Progenitor cell of endocrine pancreas (in vitro differentiated cells): Measurements from ENCODE around the gene METRN. TPM values are rescaled to one million over a fixed set of nuclear protein-coding genes. Genes with fewer than 3 reads are reported as not detected.
A peak's percentile ranks its signal among the peaks of the same experiment; 100 is the strongest.
"Not testable (repeated sequence)": the region's sequence is repeated elsewhere in the genome, so short reads cannot be mapped to it uniquely, and the experiment has no call there.

Source experiments
- DNase-seq: peaks from one replicate; pipeline ENCODE4 v3.0.0; 2021; ENCODE audit warnings: low spot score; ENCODE audit not compliant: unreplicated experiment
- H3K27ac Mint-ChIP-seq: 2 replicates; pipeline ENCODE4 v1.8.0; 2021; ENCODE audit warnings: mild to moderate bottlenecking, moderate library complexity, mixed read lengths
- H3K27me3 Mint-ChIP-seq: 2 replicates; pipeline ENCODE4 v1.8.0; 2021; ENCODE audit warnings: mixed read lengths
- H3K36me3 Mint-ChIP-seq: 2 replicates; pipeline ENCODE4 v1.8.0; 2022; ENCODE audit warnings: mixed read lengths; ENCODE audit not compliant: insufficient read depth
- H3K4me1 Mint-ChIP-seq: 2 replicates; pipeline ENCODE4 v1.8.0; 2021; ENCODE audit warnings: low read depth, mixed read lengths
- H3K4me3 Mint-ChIP-seq: 2 replicates; pipeline ENCODE4 v1.8.0; 2021; ENCODE audit warnings: low read depth, mild to moderate bottlenecking, moderate library complexity, mixed read lengths
- H3K9me3 Mint-ChIP-seq: 2 replicates; pipeline ENCODE4 v1.8.0; 2021; ENCODE audit warnings: low read depth, mixed read lengths
- total RNA-seq: library from RNA; stranded (reverse); gene quantifications from 2 replicates; pipeline ENCODE4 v1.2.1, GENCODE V29; 2021
- TF ChIP-seq, protein P1 (sequence below): fragments of 200-600 bp; sonication (generic); IDR thresholded peaks from one replicate; pipeline ENCODE4 v1.5.0; 2021; ENCODE audit warnings: antibody characterized with exemption, mild to moderate bottlenecking; ENCODE audit not compliant: unreplicated experiment

Gene METRN
- total RNA-seq, 1 donor from 2014 or later = 107 TPM

- Mint-ChIP-seq H3K4me1 (peaks cover 3% of the 10 kb centered on the region), H3K4me3 (no peak overlapping the region), H3K27me3 (no peaks in the 10 kb centered on the region), H3K36me3 (peaks cover 7% of the 10 kb centered on the region), H3K9me3 (no peaks in the 10 kb centered on the region), H3K27ac (no peak overlapping the region)
- DNase-seq = no peak
- TF ChIP-seq, protein P1, sequence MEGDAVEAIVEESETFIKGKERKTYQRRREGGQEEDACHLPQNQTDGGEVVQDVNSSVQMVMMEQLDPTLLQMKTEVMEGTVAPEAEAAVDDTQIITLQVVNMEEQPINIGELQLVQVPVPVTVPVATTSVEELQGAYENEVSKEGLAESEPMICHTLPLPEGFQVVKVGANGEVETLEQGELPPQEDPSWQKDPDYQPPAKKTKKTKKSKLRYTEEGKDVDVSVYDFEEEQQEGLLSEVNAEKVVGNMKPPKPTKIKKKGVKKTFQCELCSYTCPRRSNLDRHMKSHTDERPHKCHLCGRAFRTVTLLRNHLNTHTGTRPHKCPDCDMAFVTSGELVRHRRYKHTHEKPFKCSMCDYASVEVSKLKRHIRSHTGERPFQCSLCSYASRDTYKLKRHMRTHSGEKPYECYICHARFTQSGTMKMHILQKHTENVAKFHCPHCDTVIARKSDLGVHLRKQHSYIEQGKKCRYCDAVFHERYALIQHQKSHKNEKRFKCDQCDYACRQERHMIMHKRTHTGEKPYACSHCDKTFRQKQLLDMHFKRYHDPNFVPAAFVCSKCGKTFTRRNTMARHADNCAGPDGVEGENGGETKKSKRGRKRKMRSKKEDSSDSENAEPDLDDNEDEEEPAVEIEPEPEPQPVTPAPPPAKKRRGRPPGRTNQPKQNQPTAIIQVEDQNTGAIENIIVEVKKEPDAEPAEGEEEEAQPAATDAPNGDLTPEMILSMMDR = no peak
Observed at GRCh38 chr16:736936-737481, 22.1 kb downstream of the METRN start.

DNA sequence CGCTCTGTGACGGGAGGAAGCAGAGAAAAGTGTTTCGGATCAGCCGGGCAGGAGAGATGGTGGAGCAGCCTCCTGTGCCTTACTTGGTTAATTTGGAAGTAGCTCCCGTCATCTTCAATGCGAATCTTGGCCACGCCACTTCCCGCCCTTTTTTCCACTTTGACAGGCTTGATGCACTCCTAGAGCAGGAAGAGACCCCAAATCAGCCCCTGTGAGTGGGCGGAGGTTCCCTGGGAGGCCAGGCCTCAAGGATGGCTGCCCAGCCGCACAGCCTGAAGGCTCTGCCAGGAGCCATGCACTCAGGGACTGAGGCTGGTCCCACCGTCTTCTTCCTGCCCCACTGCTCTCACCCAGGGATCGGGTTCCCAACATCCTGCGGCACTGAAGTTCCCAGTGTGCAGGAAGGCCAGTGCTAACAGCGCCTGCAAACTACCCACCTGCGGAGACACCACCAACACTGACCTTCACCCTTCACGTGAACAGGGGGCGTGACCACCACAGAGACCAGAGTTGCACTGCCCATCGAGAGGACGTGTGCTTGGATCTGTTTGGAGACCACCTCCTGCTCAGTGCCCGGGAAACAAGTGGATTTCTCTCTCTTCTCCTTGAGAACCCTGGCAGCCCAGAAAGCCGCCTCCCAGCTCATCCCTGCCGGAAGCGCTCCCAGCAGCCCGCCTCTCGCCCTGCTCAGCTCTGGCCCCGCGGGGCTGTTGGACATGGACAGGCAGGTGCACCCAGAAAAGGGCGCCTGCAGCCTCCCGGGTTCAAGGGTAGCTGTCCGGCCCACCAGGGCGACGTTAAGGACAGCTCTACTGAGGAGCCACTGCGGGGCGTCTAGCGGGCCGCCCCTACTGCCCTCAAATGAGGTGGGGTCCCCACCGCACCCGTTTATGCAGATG is 24.9 kb downstream of the METRN start:
- Mint-ChIP-seq H3K9me3 (no peaks in the 10 kb centered on the region), H3K4me1 (peaks cover 3% of the 10 kb centered on the region), H3K36me3 (peaks cover 7% of the 10 kb centered on the region), H3K27me3 (no peaks in the 10 kb centered on the region), H3K27ac (peak overlapping the region; percentile 29), H3K4me3 (peak overlapping the region; percentile 80)
- TF ChIP-seq, protein P1 = no peak
- no peak for DNase-seq

DNA sequence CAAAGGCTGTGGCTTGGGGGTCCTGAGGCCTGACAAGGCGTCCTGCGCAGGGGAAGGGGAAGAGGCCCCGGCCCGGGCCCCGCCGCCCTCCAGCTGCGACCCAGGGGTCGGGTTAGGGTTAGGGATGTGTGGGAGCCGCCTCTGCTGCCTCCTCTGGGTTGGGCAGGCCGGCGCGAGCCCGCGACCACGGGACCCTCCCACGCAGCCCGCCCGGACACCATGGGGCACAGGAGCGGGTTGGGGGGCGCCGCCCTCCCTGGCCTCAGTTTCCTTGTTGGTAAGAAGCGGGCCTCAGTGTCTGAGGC is 25.5 kb downstream of the METRN start:
- no peak for DNase-seq
- H3K4me3 Mint-ChIP-seq = peak overlapping the region; percentile 80
- peaks cover 5% of the 10 kb centered on the region for H3K36me3 Mint-ChIP-seq
- H3K27ac Mint-ChIP-seq = no peak overlapping the region
- TF ChIP-seq, protein P1 = no peak
- H3K27me3 Mint-ChIP-seq = no peaks in the 10 kb centered on the region
- peaks cover 3% of the 10 kb centered on the region for H3K4me1 Mint-ChIP-seq
- no peaks in the 10 kb centered on the region for H3K9me3 Mint-ChIP-seq

GRCh38 chr16:740764-741505 is 26.0 kb downstream of the METRN start, which contains the start of gene CIAO3:
CIAO3 (minus strand) TSS chr16:740997; CDS start chr16:740985, 12 bp downstream.
- peaks cover 3% of the 10 kb centered on the region for H3K4me1 Mint-ChIP-seq
- TF ChIP-seq, protein P1 = peak; percentile 90

GRCh38 chr16:741986-742629 is 27.2 kb downstream of the METRN start:
- peak overlapping the region; percentile 80 for H3K4me3 Mint-ChIP-seq
- H3K36me3 Mint-ChIP-seq = peaks cover 2% of the 10 kb centered on the region
- TF ChIP-seq, protein P1 = no peak
- no peak for DNase-seq
- H3K27ac Mint-ChIP-seq = no peak overlapping the region
- H3K4me1 Mint-ChIP-seq = peaks cover 3% of the 10 kb centered on the region
- no peaks in the 10 kb centered on the region for H3K27me3 Mint-ChIP-seq
- H3K9me3 Mint-ChIP-seq = no peaks in the 10 kb centered on the region

More at GRCh38 chr16:740764-741505, 26.0 kb downstream of the METRN start, which contains the start of gene CIAO3:
- peak within 1 kb of the TSS; percentile 93 for H3K27ac Mint-ChIP-seq
- H3K4me3 Mint-ChIP-seq = peak within 1 kb of the TSS; percentile 80
- peak; percentile 93 for DNase-seq
- no peaks in the 10 kb centered on the region for H3K9me3 Mint-ChIP-seq
- H3K27me3 Mint-ChIP-seq = no peaks in the 10 kb centered on the region
- peaks cover 4% of the 10 kb centered on the region for H3K36me3 Mint-ChIP-seq

- H3K27ac Mint-ChIP-seq = peak overlapping the region; percentile 33
- H3K4me1 Mint-ChIP-seq, H3K27me3 Mint-ChIP-seq, H3K36me3 Mint-ChIP-seq, H3K4me3 Mint-ChIP-seq, H3K9me3 Mint-ChIP-seq, DNase-seq: not testable (repeated sequence)
Observed at GRCh38 chr16:742894-743293, 28.0 kb downstream of the METRN start.
